ENCODE data around the gene SLC47A2.

- no peak for TF ChIP-seq CTCF (IDR thresholded peaks at IDR 0.05)
- TF ChIP-seq POLR2A (IDR thresholded peaks at IDR 0.05), result no peak
- TF ChIP-seq POLR2AphosphoS5 (IDR thresholded peaks at IDR 0.05), result no peak
These were observed 38.5 kb downstream of the SLC47A2 start for GRCh38 chr17:19677736-19678379.
